HepG2 (cell line): ENCODE data around the gene SIX5. TPM values are rescaled to one million over a fixed set of nuclear protein-coding genes. Genes with fewer than 3 reads are reported as not detected.

Experiments
- ATF7-NPFF ChIP-seq: sonication (generic); formaldehyde crosslinking; IDR thresholded peaks from 2 replicates; pipeline ENCODE4 v1.8.1; 2023; ENCODE audit warnings: mild to moderate bottlenecking, low read depth, missing genetic modification reagents, moderate library complexity
- CCAR2 ChIP-seq: fragments of 200-400 bp; formaldehyde crosslinking; optimal IDR thresholded peaks from 2 replicates; pipeline ENCODE3; 2018; ENCODE audit warnings: low read depth, mild to moderate bottlenecking, low read length, moderate library complexity
- MXD4 ChIP-seq: IDR thresholded peaks from 2 replicates; pipeline ENCODE4 v1.6.1; 2016; ENCODE audit warnings: mild to moderate bottlenecking, missing biosample characterization, missing genetic modification reagents
- TBX2 ChIP-seq: sonication (generic); formaldehyde crosslinking; IDR thresholded peaks from 2 replicates; pipeline ENCODE4 v1.5.0; 2020; ENCODE audit warnings: missing genetic modification reagents, mild to moderate bottlenecking, borderline replicate concordance
- ZBTB20 ChIP-seq: sonication (generic); formaldehyde crosslinking; IDR thresholded peaks from 2 replicates; pipeline ENCODE4 v1.8.1; 2023; ENCODE audit warnings: missing genetic modification reagents, low read depth, mild to moderate bottlenecking, borderline replicate concordance
- ZNF256 ChIP-seq: sonication (generic); formaldehyde crosslinking; conservative IDR thresholded peaks from 2 replicates; pipeline ENCODE4 v1.4.0; 2020; ENCODE audit warnings: missing genetic modification reagents
- ZNF326 ChIP-seq: sonication (generic); formaldehyde crosslinking; IDR thresholded peaks from 2 replicates; pipeline ENCODE4 v1.4.0; 2020; ENCODE audit warnings: missing genetic modification reagents, borderline replicate concordance
- ZSCAN9 ChIP-seq: IDR thresholded peaks from 2 replicates; pipeline ENCODE4 v1.6.1; 2016; ENCODE audit warnings: borderline replicate concordance
- polyA plus RNA-seq, 8 experiments: library from polyadenylated mRNA; depleted of rRNA in 3 of 8; stranded (reverse) in 7 of 8; unstranded in 1 of 8; fragments of >200 nt; fragmentation: Illumina TruSeq in 4 of 8; extraction: Trizol in 4 of 8; gene quantifications; 2 replicates each; pipeline versions ENCODE4 v1.2.1 to v1.2.3, GENCODE V29; 2011 to 2016; ENCODE audit warnings: low read depth in 4 of 8, missing spikeins in 1 of 8, mixed read lengths in 1 of 8; ENCODE audit not compliant: insufficient read depth in 1 of 8
- total RNA-seq, 5 experiments: library from RNA; depleted of rRNA; stranded (reverse); fragments of >200 nt; fragmentation: Illumina TruSeq; extraction: Trizol; gene quantifications; 2 replicates each; pipeline ENCODE4 v1.2.3, GENCODE V29; 2016; ENCODE audit warnings: low read depth in 1 of 5
- TF ChIP-seq, protein P1 (sequence below): sonication (generic); formaldehyde crosslinking; IDR thresholded peaks from one replicate; pipeline ENCODE4 v1.5.1; 2020; ENCODE audit warnings: mild to moderate bottlenecking, missing genetic modification reagents; ENCODE audit errors: not compliant biosample characterization
- TF ChIP-seq, protein P2 (sequence below): fragments of 450-650 bp; IDR thresholded peaks from 2 replicates; pipeline ENCODE4 v1.6.1; 2017; ENCODE audit warnings: mild to moderate bottlenecking
- TF ChIP-seq, protein P3 (sequence below): sonication (generic); formaldehyde crosslinking; IDR thresholded peaks from 2 replicates; pipeline ENCODE4 v1.4.0; 2020; ENCODE audit warnings: low read depth, mild to moderate bottlenecking, missing genetic modification reagents
- TF ChIP-seq, protein P4 (sequence below), 2 experiments: sonication (generic) in 1 of 2; formaldehyde crosslinking in 1 of 2; IDR thresholded peaks; 2 replicates each; pipeline versions ENCODE4 v1.4.0 to v1.6.1; 2018 to 2020; ENCODE audit warnings: missing genetic modification reagents in 2 of 2, borderline replicate concordance in 1 of 2, low read depth in 1 of 2, mild to moderate bottlenecking in 1 of 2, missing biosample characterization in 1 of 2

Gene SIX5
- total and polyA plus RNA-seq, 2 of the 13 experiments (the other 11 are each of a cell fraction or from before 2014, with no cell fraction given): 7.7 to 10.5 TPM

DNA sequence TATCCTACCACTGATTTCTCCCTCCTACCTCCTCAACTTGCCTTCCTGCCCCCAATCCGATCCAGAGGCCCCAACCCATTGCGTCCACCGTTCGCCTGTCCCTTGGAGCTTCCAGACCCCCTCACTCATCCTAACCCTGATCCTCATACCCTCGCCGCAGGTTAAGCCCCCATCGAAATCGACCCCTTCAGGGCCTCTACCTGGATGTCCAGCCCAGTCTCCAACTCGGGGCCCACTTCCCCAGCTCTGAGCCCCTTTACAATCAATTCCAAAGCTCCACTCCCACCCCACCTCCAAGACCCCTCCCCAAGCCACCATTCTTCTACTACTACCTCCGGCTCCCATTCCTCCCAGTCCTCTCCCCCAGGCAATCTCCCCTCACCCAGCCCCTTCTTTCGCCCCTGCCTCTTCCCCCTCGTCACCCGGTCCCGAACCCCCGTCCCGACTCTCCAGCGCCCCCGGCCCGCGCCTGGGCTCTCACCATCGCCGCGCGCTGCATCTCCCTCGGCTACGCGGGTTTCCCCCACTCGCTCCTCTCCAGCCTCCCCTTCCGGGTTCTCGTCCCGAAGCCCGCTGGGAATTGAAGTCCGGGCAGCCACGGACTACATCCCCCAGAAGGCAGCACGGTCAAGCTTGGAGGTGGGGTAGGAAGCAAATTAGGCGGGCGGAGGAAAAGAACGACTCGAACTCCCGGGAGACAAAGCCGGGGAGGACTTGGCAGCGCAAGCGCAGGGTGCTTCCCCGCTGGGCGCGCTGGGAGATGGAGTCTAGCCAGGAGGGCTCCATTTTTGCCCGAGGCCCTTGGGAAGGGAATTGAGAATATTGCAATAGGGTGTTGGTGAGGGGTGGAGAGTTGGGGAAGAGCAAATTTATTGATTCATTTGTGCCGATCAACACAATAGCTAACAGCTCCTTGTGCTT, 38.4 kb downstream of the SIX5 start, which contains the start of gene FBXO46 (continued):
- TF ChIP-seq, protein P1, sequence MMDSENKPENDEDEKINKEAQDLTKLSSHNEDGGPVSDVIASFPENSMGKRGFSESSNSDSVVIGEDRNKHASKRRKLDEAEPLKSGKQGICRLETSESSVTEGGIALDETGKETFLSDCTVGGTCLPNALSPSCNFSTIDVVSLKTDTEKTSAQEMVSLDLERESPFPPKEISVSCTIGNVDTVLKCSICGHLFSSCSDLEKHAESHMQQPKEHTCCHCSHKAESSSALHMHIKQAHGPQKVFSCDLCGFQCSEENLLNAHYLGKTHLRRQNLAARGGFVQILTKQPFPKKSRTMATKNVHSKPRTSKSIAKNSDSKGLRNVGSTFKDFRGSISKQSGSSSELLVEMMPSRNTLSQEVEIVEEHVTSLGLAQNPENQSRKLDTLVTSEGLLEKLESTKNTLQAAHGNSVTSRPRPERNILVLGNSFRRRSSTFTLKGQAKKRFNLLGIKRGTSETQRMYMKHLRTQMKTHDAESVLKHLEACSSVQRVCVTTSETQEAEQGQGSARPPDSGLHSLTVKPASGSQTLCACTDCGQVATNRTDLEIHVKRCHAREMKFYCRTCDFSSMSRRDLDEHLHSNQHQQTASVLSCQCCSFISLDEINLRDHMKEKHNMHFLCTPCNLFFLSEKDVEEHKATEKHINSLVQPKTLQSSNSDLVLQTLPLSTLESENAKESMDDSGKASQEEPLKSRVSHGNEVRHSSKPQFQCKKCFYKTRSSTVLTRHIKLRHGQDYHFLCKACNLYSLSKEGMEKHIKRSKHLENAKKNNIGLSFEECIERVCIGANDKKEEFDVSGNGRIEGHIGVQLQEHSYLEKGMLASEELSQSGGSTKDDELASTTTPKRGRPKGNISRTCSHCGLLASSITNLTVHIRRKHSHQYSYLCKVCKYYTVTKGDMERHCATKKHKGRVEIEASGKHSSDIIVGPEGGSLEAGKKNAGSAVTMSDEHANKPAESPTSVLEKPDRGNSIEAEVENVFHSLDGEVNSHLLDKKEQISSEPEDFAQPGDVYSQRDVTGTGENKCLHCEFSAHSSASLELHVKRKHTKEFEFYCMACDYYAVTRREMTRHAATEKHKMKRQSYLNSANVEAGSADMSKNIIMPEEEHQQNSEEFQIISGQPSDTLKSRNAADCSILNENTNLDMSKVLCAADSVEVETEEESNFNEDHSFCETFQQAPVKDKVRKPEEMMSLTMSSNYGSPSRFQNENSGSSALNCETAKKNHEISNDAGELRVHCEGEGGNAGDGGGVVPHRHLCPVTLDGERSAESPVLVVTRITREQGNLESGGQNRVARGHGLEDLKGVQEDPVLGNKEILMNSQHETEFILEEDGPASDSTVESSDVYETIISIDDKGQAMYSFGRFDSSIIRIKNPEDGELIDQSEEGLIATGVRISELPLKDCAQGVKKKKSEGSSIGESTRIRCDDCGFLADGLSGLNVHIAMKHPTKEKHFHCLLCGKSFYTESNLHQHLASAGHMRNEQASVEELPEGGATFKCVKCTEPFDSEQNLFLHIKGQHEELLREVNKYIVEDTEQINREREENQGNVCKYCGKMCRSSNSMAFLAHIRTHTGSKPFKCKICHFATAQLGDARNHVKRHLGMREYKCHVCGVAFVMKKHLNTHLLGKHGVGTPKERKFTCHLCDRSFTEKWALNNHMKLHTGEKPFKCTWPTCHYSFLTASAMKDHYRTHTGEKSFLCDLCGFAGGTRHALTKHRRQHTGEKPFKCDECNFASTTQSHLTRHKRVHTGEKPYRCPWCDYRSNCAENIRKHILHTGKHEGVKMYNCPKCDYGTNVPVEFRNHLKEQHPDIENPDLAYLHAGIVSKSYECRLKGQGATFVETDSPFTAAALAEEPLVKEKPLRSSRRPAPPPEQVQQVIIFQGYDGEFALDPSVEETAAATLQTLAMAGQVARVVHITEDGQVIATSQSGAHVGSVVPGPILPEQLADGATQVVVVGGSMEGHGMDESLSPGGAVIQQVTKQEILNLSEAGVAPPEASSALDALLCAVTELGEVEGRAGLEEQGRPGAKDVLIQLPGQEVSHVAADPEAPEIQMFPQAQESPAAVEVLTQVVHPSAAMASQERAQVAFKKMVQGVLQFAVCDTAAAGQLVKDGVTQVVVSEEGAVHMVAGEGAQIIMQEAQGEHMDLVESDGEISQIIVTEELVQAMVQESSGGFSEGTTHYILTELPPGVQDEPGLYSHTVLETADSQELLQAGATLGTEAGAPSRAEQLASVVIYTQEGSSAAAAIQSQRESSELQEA (CRISPR knock-in tag): no peak
- TF ChIP-seq ATF7-NPFF (no peak; the same call in 1 of the 2 replicates), ZNF256 (CRISPR knock-in tag) (no peak), ZNF326 (CRISPR knock-in tag) (no peak), CCAR2 (no peak), MXD4 (CRISPR knock-in tag) (no peak), ZSCAN9 (CRISPR knock-in tag) (no peak), TBX2 (CRISPR knock-in tag) (peak; percentile 45; the same call in 1 of the 2 replicates), ZBTB20 (CRISPR knock-in tag) (peak; percentile 8; the same call in 1 of the 2 replicates)
- TF ChIP-seq, protein P2, sequence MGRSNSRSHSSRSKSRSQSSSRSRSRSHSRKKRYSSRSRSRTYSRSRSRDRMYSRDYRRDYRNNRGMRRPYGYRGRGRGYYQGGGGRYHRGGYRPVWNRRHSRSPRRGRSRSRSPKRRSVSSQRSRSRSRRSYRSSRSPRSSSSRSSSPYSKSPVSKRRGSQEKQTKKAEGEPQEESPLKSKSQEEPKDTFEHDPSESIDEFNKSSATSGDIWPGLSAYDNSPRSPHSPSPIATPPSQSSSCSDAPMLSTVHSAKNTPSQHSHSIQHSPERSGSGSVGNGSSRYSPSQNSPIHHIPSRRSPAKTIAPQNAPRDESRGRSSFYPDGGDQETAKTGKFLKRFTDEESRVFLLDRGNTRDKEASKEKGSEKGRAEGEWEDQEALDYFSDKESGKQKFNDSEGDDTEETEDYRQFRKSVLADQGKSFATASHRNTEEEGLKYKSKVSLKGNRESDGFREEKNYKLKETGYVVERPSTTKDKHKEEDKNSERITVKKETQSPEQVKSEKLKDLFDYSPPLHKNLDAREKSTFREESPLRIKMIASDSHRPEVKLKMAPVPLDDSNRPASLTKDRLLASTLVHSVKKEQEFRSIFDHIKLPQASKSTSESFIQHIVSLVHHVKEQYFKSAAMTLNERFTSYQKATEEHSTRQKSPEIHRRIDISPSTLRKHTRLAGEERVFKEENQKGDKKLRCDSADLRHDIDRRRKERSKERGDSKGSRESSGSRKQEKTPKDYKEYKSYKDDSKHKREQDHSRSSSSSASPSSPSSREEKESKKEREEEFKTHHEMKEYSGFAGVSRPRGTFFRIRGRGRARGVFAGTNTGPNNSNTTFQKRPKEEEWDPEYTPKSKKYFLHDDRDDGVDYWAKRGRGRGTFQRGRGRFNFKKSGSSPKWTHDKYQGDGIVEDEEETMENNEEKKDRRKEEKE: no peak
- TF ChIP-seq, protein P3, sequence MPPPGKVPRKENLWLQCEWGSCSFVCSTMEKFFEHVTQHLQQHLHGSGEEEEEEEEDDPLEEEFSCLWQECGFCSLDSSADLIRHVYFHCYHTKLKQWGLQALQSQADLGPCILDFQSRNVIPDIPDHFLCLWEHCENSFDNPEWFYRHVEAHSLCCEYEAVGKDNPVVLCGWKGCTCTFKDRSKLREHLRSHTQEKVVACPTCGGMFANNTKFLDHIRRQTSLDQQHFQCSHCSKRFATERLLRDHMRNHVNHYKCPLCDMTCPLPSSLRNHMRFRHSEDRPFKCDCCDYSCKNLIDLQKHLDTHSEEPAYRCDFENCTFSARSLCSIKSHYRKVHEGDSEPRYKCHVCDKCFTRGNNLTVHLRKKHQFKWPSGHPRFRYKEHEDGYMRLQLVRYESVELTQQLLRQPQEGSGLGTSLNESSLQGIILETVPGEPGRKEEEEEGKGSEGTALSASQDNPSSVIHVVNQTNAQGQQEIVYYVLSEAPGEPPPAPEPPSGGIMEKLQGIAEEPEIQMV (CRISPR knock-in tag): peak; percentile 83; the same call in 1 of the 2 replicates
- TF ChIP-seq, protein P4, sequence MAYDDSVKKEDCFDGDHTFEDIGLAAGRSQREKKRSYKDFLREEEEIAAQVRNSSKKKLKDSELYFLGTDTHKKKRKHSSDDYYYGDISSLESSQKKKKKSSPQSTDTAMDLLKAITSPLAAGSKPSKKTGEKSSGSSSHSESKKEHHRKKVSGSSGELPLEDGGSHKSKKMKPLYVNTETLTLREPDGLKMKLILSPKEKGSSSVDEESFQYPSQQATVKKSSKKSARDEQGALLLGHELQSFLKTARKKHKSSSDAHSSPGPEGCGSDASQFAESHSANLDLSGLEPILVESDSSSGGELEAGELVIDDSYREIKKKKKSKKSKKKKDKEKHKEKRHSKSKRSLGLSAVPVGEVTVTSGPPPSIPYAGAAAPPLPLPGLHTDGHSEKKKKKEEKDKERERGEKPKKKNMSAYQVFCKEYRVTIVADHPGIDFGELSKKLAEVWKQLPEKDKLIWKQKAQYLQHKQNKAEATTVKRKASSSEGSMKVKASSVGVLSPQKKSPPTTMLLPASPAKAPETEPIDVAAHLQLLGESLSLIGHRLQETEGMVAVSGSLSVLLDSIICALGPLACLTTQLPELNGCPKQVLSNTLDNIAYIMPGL (CRISPR knock-in tag; IDR thresholded peaks at IDR 0.05; ENCODE audit: borderline replicate concordance in 1 of 2, low read depth in 1 of 2): peak; percentile 38 to 92; a peak in 2 of 4 replicates
